Upper lobe of left lung (tissue), 6 donors: ENCODE data around the gene MT1HL1. TPM values are rescaled to one million over a fixed set of nuclear protein-coding genes. Genes with fewer than 3 reads are reported as not detected.

Source experiments
- ATAC-seq, 2 donors: fragments of 200-7000 bp; cut with Tn5 transposase; one replicate each; pipeline ENCODE4 v1.9.1; 2022; ENCODE audit warnings: mild to moderate bottlenecking in 2 of 2, moderate library complexity in 2 of 2; ENCODE audit not compliant: low FRiP score in 2 of 2
- DNase-seq, 2 donors: peaks; one replicate each; pipeline ENCODE4 v3.0.0-alpha.2; 2019 to 2020
- H3K27ac ChIP-seq, 4 donors: fragments of 200-600 bp; sonication (generic); one replicate each; pipeline ENCODE4 v1.5.1; 2016 to 2019
- H3K27me3 ChIP-seq, 4 donors: fragments of 200-600 bp; sonication (generic); one replicate each; pipeline ENCODE4 v1.5.1; 2017 to 2019
- H3K36me3 ChIP-seq, 4 donors: fragments of 200-600 bp; sonication (generic); one replicate each; pipeline ENCODE4 v1.5.1; 2016 to 2019
- H3K4me1 ChIP-seq, 4 donors: fragments of 200-600 bp; sonication (generic); one replicate each; pipeline ENCODE4 v1.5.1; 2018 to 2019
- H3K4me3 ChIP-seq, 4 donors: fragments of 200-600 bp; sonication (generic); one replicate each; pipeline ENCODE4 v1.5.1; 2017 to 2019; ENCODE audit warnings: mild to moderate bottlenecking in 2 of 4, moderate library complexity in 1 of 4
- H3K9me3 ChIP-seq, 4 donors: fragments of 200-600 bp; sonication (generic); one replicate each; pipeline ENCODE4 v1.5.1; 2018 to 2019
- EP300 ChIP-seq, 4 donors: sonication (generic); formaldehyde crosslinking; IDR thresholded peaks; one replicate each; pipeline ENCODE4 v1.5.1; 2017; ENCODE audit warnings: antibody characterized with exemption in 4 of 4, control low read depth in 2 of 4
- POLR2A ChIP-seq, 4 donors: fragments of 450-650 bp; IDR thresholded peaks; one replicate each; pipeline ENCODE4 v1.5.1; 2016 to 2017; ENCODE audit warnings: antibody characterized with exemption in 4 of 4, mild to moderate bottlenecking in 2 of 4
- POLR2AphosphoS5 ChIP-seq, 2 donors: sonication (generic); formaldehyde crosslinking; IDR thresholded peaks; one replicate each; pipeline ENCODE4 v1.5.1; 2017; ENCODE audit warnings: antibody characterized with exemption in 2 of 2
- WGBS, 2 donors: methylation state at CpG; one replicate each; pipeline ENCODE4 v1.1.5; 2017 to 2018; 5-methylcytosine and 5-hydroxymethylcytosine counted together
- total RNA-seq, 6 donors: library from RNA; depleted of rRNA in 4 of 6; stranded (reverse); fragments of >200 nt in 4 of 6; gene quantifications; one replicate each; pipeline versions ENCODE4 v1.1.0 to v1.2.1, GENCODE V29; 2016 to 2021
- TF ChIP-seq, protein P1 (sequence below), 6 experiments: fragments of 450-650 bp in 4 of 6; fragments of 200-600 bp in 2 of 6; sonication (generic) in 2 of 6; IDR thresholded peaks; one replicate each; pipeline ENCODE4 v1.5.1; 2016 to 2019; ENCODE audit warnings: antibody characterized with exemption in 6 of 6
- donor health status: DM: no; HTN: no; CAD: no; lungs with moderate emphysema.
- donor health status: DM: no; HTN: yes; CAD: no; lungs with severe emphysema.

MT1HL1 gene
- total RNA-seq, 6 donors from 2014 or later: not detected

GRCh38 chr1:237025358-237026074 lies 21.3 kb upstream of the MT1HL1 start:
- H3K27ac ChIP-seq: no peak overlapping the region
- ATAC-seq (no peak), DNase-seq (no peak)
- H3K4me3 ChIP-seq: no peak overlapping the region
- no peaks in the 10 kb centered on the region for H3K4me1 ChIP-seq
- TF ChIP-seq, protein P1, sequence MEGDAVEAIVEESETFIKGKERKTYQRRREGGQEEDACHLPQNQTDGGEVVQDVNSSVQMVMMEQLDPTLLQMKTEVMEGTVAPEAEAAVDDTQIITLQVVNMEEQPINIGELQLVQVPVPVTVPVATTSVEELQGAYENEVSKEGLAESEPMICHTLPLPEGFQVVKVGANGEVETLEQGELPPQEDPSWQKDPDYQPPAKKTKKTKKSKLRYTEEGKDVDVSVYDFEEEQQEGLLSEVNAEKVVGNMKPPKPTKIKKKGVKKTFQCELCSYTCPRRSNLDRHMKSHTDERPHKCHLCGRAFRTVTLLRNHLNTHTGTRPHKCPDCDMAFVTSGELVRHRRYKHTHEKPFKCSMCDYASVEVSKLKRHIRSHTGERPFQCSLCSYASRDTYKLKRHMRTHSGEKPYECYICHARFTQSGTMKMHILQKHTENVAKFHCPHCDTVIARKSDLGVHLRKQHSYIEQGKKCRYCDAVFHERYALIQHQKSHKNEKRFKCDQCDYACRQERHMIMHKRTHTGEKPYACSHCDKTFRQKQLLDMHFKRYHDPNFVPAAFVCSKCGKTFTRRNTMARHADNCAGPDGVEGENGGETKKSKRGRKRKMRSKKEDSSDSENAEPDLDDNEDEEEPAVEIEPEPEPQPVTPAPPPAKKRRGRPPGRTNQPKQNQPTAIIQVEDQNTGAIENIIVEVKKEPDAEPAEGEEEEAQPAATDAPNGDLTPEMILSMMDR (IDR thresholded peaks at IDR 0.05): no peak
- TF ChIP-seq POLR2AphosphoS5 (IDR thresholded peaks at IDR 0.05) (no peak), EP300 (IDR thresholded peaks at IDR 0.05) (no peak), POLR2A (IDR thresholded peaks at IDR 0.05) (no peak)
- no peaks in the 10 kb centered on the region for H3K27me3 ChIP-seq
- WGBS, 2 donors: 96 to 97% methylated on average over 8 to 9 of the region's 10 CpGs
- H3K36me3 ChIP-seq: no peaks in the 10 kb centered on the region
- H3K9me3 ChIP-seq: no peaks in the 10 kb centered on the region

GRCh38 chr1:237018896-237019295 lies 14.7 kb upstream of the MT1HL1 start:
- TF ChIP-seq POLR2AphosphoS5 (IDR thresholded peaks at IDR 0.05) (no peak), EP300 (IDR thresholded peaks at IDR 0.05) (no peak), POLR2A (IDR thresholded peaks at IDR 0.05) (no peak)
- TF ChIP-seq, protein P1 (IDR thresholded peaks at IDR 0.05): no peak
- DNase-seq (no peak), ATAC-seq (no peak)
- H3K36me3 ChIP-seq: no peaks in the 10 kb centered on the region
- H3K4me3 ChIP-seq: no peak overlapping the region
- H3K4me1 ChIP-seq: no peaks in the 10 kb centered on the region
- no peak overlapping the region for H3K27ac ChIP-seq
- no peaks in the 10 kb centered on the region for H3K9me3 ChIP-seq
- H3K27me3 ChIP-seq: no peaks in the 10 kb centered on the region

GRCh38 chr1:237016626-237017025 lies 12.4 kb upstream of the MT1HL1 start:
- WGBS, 2 donors: 59 to 64% methylated on average over 1 of the region's 1 CpG
- Histone ChIP-seq H3K36me3 (no peaks in the 10 kb centered on the region), H3K27me3 (no peaks in the 10 kb centered on the region), H3K27ac (no peak overlapping the region), H3K4me3 (no peak overlapping the region), H3K4me1 (peaks cover 0 to 11% (median 0%) of the 10 kb centered on the region in 4 donors), H3K9me3 (no peaks in the 10 kb centered on the region)
- DNase-seq (no peak), ATAC-seq (no peak)
- TF ChIP-seq POLR2AphosphoS5 (IDR thresholded peaks at IDR 0.05): no peak
- no peak for TF ChIP-seq POLR2A (IDR thresholded peaks at IDR 0.05)
- TF ChIP-seq, protein P1 (IDR thresholded peaks at IDR 0.05): no peak
- TF ChIP-seq EP300 (IDR thresholded peaks at IDR 0.05): no peak

GRCh38 chr1:237013608-237014007 lies 9.4 kb upstream of the MT1HL1 start:
- Histone ChIP-seq H3K9me3 (no peaks in the 10 kb centered on the region), H3K27me3 (no peaks in the 10 kb centered on the region), H3K27ac (peak overlapping the region in 1 of 4 donors; percentile 44), H3K36me3 (no peaks in the 10 kb centered on the region), H3K4me3 (no peak overlapping the region), H3K4me1 (peaks cover 0 to 13% (median 0%) of the 10 kb centered on the region in 4 donors)
- ATAC-seq (no peak), DNase-seq (no peak)
- 75 to 79% methylated on average over 5 of the region's 5 CpGs for WGBS, 2 donors
- no peak for TF ChIP-seq POLR2AphosphoS5 (IDR thresholded peaks at IDR 0.05)
- TF ChIP-seq, protein P1 (IDR thresholded peaks at IDR 0.05): no peak
- TF ChIP-seq EP300 (IDR thresholded peaks at IDR 0.05): no peak
- TF ChIP-seq POLR2A (IDR thresholded peaks at IDR 0.05): no peak
